Fibroblast of the aortic adventitia (primary cell): ENCODE data around the gene CHD2. TPM values are rescaled to one million over a fixed set of nuclear protein-coding genes. Genes with fewer than 3 reads are reported as not detected.
"Not testable (repeated sequence)": the region's sequence is repeated elsewhere in the genome, so short reads cannot be mapped to it uniquely, and the experiment has no call there.

ENCODE experiments used
- DNase-seq: peaks from one replicate; pipeline ENCODE4 v3.0.0-alpha.2; 2010; ENCODE audit warnings: low read depth
- H3K4me3 ChIP-seq: 2 replicates; pipeline ENCODE4 v1.5.1; 2011; ENCODE audit warnings: low read depth, mild to moderate bottlenecking, control low read depth, low read length, moderate library complexity
- total RNA-seq: library from RNA; depleted of rRNA; stranded (reverse); fragments of >200 nt; gene quantifications from 2 replicates; pipeline ENCODE4 v1.2.3, GENCODE V29; 2012; ENCODE audit warnings: low replicate concordance
- TF ChIP-seq, protein P1 (sequence below): IDR thresholded peaks from 2 replicates; pipeline ENCODE4 v1.5.1; 2011; ENCODE audit warnings: mild to moderate bottlenecking, low read length, control low read depth, inconsistent platforms; ENCODE audit not compliant: insufficient read depth

CHD2 gene
- total RNA-seq, 1 donor: 83.7 TPM

DNA sequence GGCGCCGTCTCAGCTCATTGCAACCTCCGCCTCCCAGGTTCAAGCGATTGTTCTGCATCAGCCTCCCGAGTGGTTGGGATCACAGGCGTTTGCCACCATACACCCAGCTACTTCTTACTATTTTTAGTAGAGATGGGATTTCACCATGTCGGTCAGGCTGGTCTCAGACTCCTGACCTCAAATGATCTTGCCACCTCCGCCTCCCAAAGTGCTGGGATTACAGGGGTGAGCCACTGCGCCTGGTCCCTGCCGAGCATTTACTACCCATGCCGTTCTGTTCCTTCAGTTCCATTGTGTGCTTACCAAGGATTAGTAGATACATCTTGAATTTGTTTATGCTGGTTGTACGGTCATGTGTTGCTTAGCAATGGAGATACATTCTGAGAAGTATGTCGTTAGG, 10.3 kb downstream of the CHD2 start:
- DNase-seq: no peak

DNA sequence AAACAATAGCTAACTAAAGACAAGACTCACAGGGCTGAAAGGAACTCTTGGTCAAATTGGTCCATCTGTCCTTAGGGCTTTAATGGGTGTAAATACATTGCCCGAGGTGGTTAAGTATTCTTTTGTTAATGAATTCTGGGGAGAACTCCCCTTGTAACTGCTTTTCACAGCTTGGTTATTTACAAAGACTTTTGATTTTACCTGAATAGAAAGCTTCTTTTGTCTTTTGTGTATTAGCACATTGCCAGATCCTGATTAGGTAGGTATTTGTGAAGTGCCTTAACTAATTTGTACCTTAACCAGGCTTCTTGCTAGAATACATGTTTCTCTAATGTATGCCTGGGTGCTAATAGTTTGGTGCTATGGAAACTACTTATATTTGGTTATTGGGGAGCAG, 14.0 kb downstream of the CHD2 start:
- no peak overlapping the region for H3K4me3 ChIP-seq
- TF ChIP-seq, protein P1, sequence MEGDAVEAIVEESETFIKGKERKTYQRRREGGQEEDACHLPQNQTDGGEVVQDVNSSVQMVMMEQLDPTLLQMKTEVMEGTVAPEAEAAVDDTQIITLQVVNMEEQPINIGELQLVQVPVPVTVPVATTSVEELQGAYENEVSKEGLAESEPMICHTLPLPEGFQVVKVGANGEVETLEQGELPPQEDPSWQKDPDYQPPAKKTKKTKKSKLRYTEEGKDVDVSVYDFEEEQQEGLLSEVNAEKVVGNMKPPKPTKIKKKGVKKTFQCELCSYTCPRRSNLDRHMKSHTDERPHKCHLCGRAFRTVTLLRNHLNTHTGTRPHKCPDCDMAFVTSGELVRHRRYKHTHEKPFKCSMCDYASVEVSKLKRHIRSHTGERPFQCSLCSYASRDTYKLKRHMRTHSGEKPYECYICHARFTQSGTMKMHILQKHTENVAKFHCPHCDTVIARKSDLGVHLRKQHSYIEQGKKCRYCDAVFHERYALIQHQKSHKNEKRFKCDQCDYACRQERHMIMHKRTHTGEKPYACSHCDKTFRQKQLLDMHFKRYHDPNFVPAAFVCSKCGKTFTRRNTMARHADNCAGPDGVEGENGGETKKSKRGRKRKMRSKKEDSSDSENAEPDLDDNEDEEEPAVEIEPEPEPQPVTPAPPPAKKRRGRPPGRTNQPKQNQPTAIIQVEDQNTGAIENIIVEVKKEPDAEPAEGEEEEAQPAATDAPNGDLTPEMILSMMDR: no peak
- DNase-seq: no peak

More for the DNA sequence above, 10.3 kb downstream of the CHD2 start:
- H3K4me3 ChIP-seq: no peak overlapping the region
- TF ChIP-seq, protein P1: no peak

DNA sequence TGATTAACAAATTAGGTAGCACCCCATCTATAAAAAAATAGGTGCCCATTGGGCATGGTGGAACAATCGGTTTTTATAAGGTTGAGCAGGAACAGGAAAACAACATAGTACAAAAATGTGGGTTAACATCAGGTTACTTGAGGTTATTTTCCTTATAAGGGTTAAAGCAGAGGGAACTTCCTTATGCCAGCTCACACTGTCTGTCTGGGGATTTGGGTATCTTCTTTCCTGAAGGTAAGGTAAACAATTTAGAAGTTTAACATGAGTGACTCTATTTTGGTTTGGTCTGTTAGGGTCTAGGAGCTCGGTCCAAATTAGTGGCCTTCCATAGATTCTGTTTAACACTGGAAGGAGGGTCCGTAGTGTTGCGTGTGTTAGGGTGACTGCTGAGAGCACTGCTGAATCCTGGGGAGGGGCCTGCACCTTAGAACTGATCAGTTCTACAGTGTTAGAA, 14.7 kb downstream of the CHD2 start:
- DNase-seq: no peak
- TF ChIP-seq, protein P1: no peak
- no peak overlapping the region for H3K4me3 ChIP-seq

DNA sequence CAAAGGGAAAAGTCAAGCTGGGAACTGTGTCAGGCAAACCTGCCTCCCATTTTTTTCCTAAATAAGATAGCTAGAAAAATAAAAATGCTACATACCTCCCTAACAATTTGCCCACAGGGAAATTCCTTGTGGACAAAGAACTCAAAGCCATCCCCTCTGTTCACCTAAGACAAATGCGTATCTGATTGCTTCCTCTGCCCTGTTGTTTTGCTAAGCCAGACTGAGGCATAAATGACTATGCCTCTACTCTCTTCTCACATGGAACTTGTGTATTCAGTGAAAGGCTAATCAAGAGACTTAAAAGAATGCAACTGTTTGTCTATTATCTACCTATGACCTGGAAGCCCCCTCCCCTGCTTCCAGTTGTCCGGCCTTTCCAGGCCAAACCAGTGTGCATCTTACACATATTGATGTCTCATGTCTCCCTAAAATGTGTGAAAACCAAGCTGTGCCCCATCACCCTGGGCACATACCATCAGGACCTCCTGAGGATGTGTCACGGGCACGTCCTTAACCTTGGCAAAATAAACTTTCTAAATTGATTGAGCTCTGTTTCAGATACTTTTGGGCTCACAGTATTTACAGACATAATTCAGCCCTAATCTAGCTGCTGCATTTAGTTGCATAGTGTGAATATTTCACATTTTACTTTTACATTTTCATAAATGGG, 15.8 kb downstream of the CHD2 start:
- H3K4me3 ChIP-seq: no peak overlapping the region
- TF ChIP-seq, protein P1: no peak
- DNase-seq: no peak

DNA sequence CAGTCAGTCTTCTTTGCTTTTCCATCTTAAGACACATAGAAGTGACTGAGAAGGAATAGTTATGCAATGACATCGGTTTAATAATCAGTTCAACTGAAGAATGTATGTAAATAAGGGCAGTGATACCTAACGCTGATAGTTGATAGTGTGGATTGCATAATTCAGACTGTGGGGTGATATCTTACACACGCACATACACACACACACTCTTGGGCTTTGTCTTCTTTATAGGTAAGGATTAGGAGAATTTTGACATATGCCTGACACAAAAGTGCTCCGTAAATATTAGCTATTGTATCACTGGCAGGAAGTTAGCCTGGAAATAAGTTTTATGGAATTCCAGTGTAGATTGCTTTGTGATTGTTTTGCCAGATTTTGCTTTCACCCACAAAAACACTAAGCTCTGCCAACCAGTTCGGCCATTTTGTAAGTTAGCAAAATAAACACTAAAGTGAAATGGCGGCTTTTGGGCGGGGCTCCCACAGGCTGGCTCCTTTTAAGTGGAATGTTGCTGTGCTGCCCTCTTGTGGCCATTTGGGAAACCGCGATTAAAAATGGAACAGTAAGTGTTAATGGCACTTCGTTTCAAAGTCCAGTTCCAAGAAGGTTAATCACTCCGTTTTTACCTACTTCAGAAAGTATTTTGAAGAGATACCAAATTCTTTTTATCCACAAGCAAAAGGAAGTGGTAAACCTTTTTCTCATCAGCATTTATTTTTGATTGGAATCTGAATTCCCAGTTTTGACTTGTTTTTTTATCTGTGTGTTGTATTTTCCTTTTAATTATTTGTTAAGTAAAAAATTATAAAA, 17.7 kb downstream of the CHD2 start:
- peak overlapping the region; percentile 3 for H3K4me3 ChIP-seq
- TF ChIP-seq, protein P1: peak; percentile 76
- DNase-seq: peak; percentile 99

DNA sequence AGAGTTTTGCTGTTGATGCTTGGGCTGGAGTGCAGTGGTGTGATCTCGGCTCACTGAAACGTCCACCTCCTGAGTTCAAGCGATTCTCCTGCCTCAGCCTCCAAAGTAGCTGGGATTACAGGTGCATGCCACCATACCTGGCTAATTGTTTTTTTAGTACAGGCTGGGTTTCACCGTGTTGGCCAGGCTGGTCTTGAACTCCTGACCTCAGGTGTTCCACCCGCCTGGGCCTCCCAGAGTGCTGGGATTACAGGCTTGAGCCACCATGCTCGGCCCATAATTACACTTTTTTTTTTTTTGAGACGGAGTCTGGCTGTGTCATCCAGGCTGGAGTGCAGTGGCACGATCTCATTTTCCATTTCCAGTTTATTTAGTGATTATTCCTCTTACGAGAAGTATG, 18.8 kb downstream of the CHD2 start:
- not testable (repeated sequence) for H3K4me3 ChIP-seq, DNase-seq

DNA sequence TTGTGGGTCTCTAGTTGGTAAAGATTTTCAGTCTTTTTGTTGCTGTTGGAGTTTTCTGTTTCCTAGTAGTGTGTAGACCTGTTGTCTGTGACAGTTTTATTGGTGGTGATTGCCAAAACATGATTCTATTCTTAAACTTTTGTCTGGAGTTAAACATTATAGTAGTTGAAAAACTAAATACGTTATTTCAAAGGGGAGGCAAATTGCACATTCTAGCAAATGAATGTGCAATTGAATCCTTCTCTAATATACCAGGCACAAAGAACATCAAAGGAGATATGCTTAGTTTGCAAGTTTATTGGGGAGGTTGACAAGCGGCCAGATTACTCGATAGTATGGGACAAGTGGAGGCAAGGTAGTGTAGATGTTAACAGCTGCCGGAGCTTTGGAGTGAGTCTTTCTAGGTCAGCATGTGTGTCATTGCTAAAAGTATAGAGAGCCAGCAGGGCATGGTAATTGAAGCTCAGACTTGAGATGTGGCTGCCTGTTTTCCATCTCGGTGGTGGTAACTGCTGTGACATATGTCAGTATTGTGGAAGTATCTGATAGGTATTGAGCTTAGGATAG, 20.6 kb downstream of the CHD2 start:
- H3K4me3 ChIP-seq: no peak overlapping the region
- DNase-seq: no peak
- TF ChIP-seq, protein P1: no peak
